Peyer's patch (tissue), 4 donors: ENCODE measurements around the gene RTTN. TPM values are rescaled to one million over a fixed set of nuclear protein-coding genes. Genes with fewer than 3 reads are reported as not detected.

ENCODE experiments used
- DNase-seq, 3 donors: peaks; one replicate each; pipeline ENCODE4 v3.0.0-alpha.2; 2017 to 2019
- H3K27ac ChIP-seq, 4 donors: fragments of 200-600 bp; sonication (generic); one replicate each; pipeline ENCODE4 v1.5.1; 2016 to 2019
- H3K27me3 ChIP-seq, 2 donors: fragments of 200-600 bp; sonication (generic); one replicate each; pipeline ENCODE4 v1.5.1; 2019
- H3K36me3 ChIP-seq, 3 donors: fragments of 200-600 bp; sonication (generic); one replicate each; pipeline ENCODE4 v1.5.1; 2016 to 2019
- H3K4me1 ChIP-seq, 4 donors: fragments of 200-600 bp; sonication (generic); one replicate each; pipeline ENCODE4 v1.5.1; 2016 to 2019
- H3K4me3 ChIP-seq, 4 donors: fragments of 200-600 bp; sonication (generic); 1 replicate in 3 of 4; 2 replicates in 1 of 4; pipeline ENCODE4 v1.5.1; 2016 to 2019; ENCODE audit warnings: mild to moderate bottlenecking in 1 of 4
- H3K9me3 ChIP-seq, 4 donors: fragments of 200-600 bp; sonication (generic); one replicate each; pipeline ENCODE4 v1.5.1; 2016 to 2019; ENCODE audit warnings: mild to moderate bottlenecking in 1 of 4
- CTCF ChIP-seq, 6 experiments: fragments of 450-650 bp in 4 of 6; fragments of 200-600 bp in 2 of 6; sonication (generic) in 1 of 6; IDR thresholded peaks; one replicate each; pipeline ENCODE4 v1.5.1; 2017 to 2019; ENCODE audit warnings: antibody characterized with exemption in 6 of 6, mild to moderate bottlenecking in 3 of 6, moderate library complexity in 1 of 6
- POLR2A ChIP-seq, 2 donors: fragments of 450-650 bp; IDR thresholded peaks; one replicate each; pipeline ENCODE4 v1.5.1; 2017; ENCODE audit warnings: antibody characterized with exemption in 2 of 2, mild to moderate bottlenecking in 2 of 2, moderate library complexity in 2 of 2
- total RNA-seq, 4 donors: library from RNA; depleted of rRNA; stranded (reverse); fragments of >200 nt; gene quantifications; one replicate each; pipeline ENCODE4 v1.1.0, GENCODE V29; 2016

RTTN gene
- total RNA-seq, 4 donors from 2014 or later: 15.3 to 28.1 (median 22.2) TPM

GRCh38 chr18:70172225-70172624, 33.3 kb downstream of the RTTN start:
- Histone ChIP-seq H3K9me3 (no peaks in the 10 kb centered on the region), H3K36me3 (no peaks in the 10 kb centered on the region), H3K27me3 (no peaks in the 10 kb centered on the region), H3K4me3 (no peak overlapping the region), H3K4me1 (no peaks in the 10 kb centered on the region), H3K27ac (no peak overlapping the region)
- DNase-seq: no peak
- peak in 3 of 6 experiments; percentile 17 to 28 (median 20) for TF ChIP-seq CTCF (IDR thresholded peaks at IDR 0.05)
- no peak for TF ChIP-seq POLR2A (IDR thresholded peaks at IDR 0.05)

- no peak for TF ChIP-seq CTCF (IDR thresholded peaks at IDR 0.05)
- no peak for TF ChIP-seq POLR2A (IDR thresholded peaks at IDR 0.05)
Measured at GRCh38 chr18:70169747-70170146, 35.7 kb downstream of the RTTN start.

GRCh38 chr18:70166668-70167067, 38.8 kb downstream of the RTTN start:
- Histone ChIP-seq H3K4me1 (no peaks in the 10 kb centered on the region), H3K36me3 (no peaks in the 10 kb centered on the region), H3K27me3 (no peaks in the 10 kb centered on the region), H3K9me3 (no peaks in the 10 kb centered on the region), H3K4me3 (no peak overlapping the region), H3K27ac (no peak overlapping the region)
- DNase-seq: no peak
- no peak for TF ChIP-seq POLR2A (IDR thresholded peaks at IDR 0.05)

More at GRCh38 chr18:70169747-70170146, 35.7 kb downstream of the RTTN start:
- no peaks in the 10 kb centered on the region for H3K27me3 ChIP-seq
- H3K4me3 ChIP-seq: no peak overlapping the region
- no peaks in the 10 kb centered on the region for H3K36me3 ChIP-seq
- DNase-seq: no peak
- H3K27ac ChIP-seq: no peak overlapping the region
- H3K9me3 ChIP-seq: no peaks in the 10 kb centered on the region
- H3K4me1 ChIP-seq: no peaks in the 10 kb centered on the region

- Histone ChIP-seq H3K4me1 (no peaks in the 10 kb centered on the region), H3K27me3 (no peaks in the 10 kb centered on the region), H3K27ac (no peak overlapping the region), H3K9me3 (no peaks in the 10 kb centered on the region), H3K36me3 (no peaks in the 10 kb centered on the region), H3K4me3 (no peak overlapping the region)
- TF ChIP-seq CTCF (IDR thresholded peaks at IDR 0.05): no peak
- TF ChIP-seq POLR2A (IDR thresholded peaks at IDR 0.05): no peak
- no peak for DNase-seq
Measured at GRCh38 chr18:70165936-70166335, 39.6 kb downstream of the RTTN start.

- Histone ChIP-seq H3K4me1 (no peaks in the 10 kb centered on the region), H3K27ac (no peak overlapping the region)
- TF ChIP-seq POLR2A (IDR thresholded peaks at IDR 0.05) (no peak), CTCF (IDR thresholded peaks at IDR 0.05) (no peak)
Measured at GRCh38 chr18:70160073-70160678, 45.3 kb downstream of the RTTN start.

GRCh38 chr18:70158992-70159717, 46.3 kb downstream of the RTTN start:
- Histone ChIP-seq H3K4me3 (no peak overlapping the region), H3K27me3 (no peaks in the 10 kb centered on the region), H3K4me1 (no peaks in the 10 kb centered on the region), H3K36me3 (peaks cover 0 to 5% (median 0%) of the 10 kb centered on the region in 3 donors), H3K27ac (no peak overlapping the region), H3K9me3 (no peaks in the 10 kb centered on the region)
- TF ChIP-seq POLR2A (IDR thresholded peaks at IDR 0.05) (no peak), CTCF (IDR thresholded peaks at IDR 0.05) (no peak)
- no peak for DNase-seq

More at GRCh38 chr18:70160073-70160678, 45.3 kb downstream of the RTTN start:
- H3K36me3 ChIP-seq: peaks cover 0 to 5% (median 0%) of the 10 kb centered on the region in 3 donors
- no peaks in the 10 kb centered on the region for H3K9me3 ChIP-seq
- no peak for DNase-seq
- no peaks in the 10 kb centered on the region for H3K27me3 ChIP-seq
- no peak overlapping the region for H3K4me3 ChIP-seq
